ENCODE measurements around the gene PHB1.
"Not testable (repeated sequence)": the region's sequence is repeated elsewhere in the genome, so short reads cannot be mapped to it uniquely, and the experiment has no call there.

PHB1 gene

DNA sequence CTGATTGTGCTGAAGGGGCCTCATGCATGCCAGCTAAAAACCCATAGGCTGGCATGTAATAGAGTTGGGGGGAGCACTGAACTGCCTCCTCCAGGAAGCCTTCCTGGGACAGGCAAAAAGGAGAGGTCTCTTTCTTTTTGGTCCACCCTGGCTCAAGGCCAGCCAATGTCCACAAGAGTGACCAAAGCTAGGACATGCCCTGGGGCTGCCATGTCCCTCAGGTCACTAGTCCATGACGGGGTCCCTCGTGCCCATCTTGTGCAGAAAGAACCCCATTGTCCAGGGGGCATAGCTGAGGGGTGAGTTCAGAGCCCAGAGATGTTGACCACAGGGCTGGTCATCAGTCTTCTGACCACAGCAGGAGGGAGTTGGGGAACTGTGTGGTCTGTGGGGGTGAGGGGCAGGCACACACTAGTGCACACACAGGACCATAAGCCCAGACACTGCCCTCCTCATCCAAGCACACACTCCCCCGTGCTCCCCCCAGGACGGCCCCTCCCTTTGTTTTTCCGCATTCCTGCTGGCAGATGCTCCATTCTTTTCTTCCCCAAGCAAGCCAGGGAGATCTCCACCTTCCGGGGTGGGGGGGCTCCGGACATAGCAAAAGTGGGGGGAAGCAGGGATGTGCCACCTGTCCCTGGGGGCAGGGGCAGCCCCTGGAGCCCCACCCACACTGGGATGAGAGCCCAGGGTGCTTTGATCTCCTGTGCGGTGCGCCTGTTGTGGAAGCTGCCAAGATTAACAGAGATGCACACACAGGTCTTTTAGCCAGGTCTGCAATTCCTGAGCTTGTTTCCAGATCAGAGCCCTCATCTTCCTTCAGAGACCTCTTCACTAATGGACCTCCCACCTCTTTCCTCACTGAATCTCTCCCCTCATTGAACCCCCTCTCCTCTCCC is 25.2 kb upstream of the PHB1 start:
- DNase-seq (ENCODE audit: low read depth, low spot score) = no peak

DNA sequence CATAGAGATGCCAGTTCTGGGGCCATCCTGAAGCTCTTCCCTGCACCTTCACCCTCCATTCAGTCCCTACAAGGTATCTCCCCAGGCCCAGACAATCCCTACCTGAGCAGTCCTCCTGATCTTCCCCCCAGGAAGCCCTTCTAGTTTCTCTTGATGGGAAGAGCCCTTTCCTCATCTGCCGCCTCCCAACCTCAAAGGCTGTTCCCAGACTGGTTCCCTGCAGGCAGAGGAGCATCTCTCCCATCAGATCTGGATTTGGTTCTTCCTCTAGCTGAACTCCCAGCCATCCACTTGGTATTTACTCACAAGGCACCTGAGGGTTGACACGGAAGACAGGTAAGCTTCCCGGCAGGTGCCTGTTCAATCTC is 24.6 kb upstream of the PHB1 start:
- no peak for DNase-seq (ENCODE audit: low read depth, low spot score)

DNA sequence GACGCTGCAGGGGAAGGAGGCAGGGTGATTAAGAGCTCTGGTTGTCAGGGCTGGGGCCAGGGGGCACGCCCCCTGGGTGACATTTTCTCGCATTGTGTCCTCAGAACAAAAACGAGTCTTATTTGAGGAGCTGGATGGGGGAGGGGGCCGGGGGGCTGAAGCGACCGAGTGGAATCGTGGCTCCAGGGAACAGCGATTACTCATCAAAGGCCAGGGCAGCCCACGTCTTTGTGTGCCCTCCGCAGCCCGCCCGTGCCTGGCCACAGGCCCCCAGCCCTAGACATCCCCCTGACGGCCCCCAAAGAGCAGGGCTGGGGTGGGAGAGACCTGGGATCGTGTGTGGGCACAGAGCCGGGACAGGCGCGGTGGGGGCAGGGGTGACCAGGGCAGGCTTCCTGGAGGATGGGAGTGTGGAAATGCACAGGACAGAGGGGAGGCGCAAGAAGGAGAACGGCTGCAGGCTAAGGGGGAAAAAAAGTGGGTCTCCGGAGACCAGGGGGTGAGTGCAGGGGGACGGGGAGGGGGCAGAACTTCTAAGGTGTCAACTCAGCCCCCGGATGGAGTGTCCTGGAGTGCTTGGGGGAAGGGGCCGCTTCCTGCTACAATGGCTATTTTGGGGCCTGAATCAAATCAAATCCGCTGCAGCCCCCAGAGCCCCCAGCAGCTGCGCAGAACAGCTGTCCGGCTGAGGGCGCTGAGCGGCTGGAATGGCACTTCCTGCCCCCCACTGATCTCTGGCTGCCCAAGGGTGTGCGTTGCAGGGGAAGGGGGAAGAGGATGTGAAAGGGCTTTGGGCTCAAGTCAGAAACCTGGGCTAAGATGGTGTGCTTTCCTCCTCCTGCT is 24.0 kb upstream of the PHB1 start:
- no peak for DNase-seq (ENCODE audit: low read depth, low spot score)

DNA sequence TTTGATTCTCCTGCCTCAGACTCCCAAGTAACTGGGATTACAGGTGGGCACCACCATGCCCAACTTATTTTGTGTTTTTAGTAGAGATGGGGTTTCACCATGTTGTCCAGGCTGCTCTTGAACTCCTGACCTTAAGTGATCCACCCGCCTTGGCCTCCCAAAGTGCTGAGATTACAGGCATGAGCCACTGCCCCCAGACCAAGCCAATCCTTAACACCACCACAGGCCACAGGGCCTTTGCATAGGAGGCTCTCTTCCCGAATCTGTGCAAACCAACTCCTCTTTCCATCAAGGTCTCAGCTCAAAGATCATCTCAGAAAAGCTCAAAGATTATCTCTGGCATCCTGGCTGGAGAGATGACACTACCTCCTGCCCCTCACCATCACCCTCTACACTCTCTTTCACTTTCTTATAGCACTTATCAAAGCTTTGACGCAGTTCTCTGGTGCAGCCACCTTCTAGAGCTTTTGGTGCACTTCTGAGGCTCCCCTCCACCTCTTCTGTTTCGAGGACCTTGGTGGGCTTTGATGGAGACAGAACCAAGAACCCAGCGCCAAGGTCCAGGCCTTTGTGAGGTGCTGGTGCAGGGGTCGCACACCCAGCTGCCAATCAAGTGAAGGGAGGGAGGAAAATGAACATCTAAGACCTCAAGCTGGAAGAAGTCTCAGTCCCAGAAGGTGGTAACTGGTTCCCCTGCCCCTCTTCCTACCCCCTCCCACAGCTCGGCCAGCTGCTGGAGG is 23.2 kb upstream of the PHB1 start:
- DNase-seq (ENCODE audit: low read depth, low spot score) = no peak

DNA sequence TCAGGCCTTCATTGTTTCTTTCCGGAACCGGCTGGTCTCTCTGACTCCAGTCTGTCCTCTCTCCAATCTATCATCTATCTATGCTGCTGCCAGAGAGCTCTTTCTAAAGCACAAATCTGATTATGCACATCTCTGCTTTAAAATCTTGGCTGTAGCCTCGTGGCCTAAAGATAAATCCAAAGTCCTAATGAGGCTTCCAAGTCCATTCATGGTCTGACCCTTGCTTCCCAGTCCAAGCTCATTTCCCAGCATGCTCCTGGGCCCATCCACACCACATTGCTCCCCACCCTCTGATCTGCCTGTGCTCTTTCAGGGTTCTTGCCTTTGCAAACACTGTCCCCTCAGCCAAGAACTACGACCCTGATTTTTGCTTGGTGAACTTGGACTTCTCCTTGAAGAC is 21.5 kb upstream of the PHB1 start:
- no peak for DNase-seq (ENCODE audit: low read depth, low spot score)

DNA sequence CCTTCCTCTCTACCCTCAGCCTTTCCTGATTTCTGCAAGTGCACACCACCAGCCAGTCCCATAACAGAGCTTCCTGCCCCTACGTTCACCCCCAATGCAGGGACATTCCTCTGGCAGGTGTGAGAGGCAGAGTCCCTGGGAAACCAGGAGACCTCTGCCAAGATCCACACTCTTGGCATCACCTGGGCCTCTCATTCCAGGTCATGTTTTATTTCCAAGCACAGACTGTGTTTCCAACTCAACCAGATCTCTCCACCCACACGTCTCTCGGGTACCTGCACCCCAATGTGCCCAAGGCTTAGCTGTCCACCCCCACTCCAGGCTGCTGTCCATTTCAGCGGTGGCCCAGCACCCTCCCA is 21.0 kb upstream of the PHB1 start:
- no peak for DNase-seq (ENCODE audit: low read depth, low spot score)

DNA sequence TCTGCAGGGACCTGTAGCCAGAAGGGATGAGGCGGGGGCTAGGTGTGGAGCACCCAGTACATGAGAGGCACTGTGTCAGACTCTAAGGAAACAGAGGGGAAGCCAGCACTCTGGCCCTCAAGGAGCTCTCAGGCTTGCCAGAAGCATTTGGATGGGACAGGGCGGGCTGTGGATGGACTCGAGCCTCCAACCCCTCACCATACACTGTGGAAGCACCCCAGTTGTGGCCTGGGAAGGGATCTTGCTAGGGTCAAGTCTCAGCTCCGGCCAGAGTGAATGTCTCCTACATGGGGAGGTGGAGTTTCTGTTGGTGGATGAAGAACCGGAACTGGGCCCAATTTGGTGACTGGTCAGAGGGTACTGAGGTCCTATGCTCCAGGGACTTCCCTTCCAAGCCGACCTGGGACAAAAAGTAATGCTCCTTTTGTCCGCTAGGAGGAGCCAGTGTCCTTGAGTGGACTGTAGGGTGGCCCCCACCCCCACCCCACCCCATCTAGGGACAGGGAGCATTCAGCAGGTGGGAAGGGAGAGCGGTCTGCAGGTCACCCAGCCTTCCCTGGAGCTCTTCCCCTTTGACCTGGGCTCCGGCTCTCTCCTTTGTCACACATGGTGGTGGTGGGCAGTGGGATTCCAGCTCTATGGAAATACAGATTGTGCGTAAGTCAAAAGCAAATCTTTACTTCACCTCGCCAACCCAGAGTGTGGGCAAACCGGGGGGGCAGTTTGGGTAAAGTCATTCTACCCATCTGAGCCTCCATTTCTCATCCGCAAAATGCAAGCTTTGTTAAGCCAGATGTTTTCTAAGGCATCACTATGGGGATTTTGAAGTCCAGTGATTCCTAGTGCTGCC is 20.4 kb upstream of the PHB1 start:
- no peak for DNase-seq (ENCODE audit: low read depth, low spot score)

DNA sequence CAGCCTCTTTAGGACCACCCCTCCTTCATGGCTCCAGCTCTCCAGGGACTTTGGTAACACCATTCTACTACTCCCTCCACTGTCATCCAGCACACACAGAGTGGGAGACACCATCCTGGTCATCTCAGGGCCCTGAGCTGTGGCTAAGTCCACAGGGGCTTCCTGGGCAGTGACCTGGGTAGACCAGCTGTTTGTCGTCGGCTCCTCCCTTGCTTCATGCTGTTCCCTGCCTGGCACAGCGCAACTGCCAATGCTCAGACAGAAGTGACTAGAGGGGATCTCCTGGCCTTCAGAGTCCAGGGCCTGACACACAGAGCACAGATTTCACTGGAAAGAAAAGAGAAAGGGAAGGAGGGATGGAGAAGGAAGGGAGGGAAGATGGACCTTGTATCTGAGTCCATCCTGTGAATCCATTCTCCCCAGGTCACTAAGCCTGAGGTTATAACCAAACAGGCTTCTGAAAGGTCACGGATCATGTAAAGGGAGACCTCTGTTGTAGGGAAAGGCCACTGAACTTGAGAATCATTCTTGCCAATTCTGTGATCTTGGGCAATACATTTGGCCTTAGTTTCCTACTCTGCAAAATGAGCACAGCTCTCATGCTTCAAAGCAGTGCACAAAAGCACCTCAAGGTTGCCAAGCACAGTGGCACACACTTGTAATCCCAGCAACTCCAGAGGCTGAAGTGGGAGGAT is 18.5 kb upstream of the PHB1 start:
- DNase-seq (ENCODE audit: low read depth, low spot score) = no peak

DNA sequence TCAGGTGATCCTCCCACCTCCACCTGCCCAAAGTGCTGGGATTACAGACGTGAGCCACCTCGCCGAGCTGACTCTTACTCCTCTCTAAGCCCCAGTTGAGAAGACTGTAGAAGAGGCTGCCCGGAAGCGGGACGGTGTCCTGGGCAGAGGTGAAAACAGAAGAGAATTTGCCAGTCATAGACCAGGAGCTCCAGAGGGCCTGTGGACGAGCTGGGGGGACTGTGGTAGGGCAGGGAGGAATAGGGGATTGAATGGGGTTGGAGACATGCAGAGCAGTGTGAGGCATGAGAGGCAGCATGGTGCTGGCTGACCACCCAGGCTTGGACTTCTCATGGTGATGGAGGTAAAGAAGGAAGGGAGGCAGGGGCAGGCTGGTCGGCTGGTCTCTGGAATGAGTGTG is 17.1 kb upstream of the PHB1 start:
- no peak for DNase-seq (ENCODE audit: low read depth, low spot score)

DNA sequence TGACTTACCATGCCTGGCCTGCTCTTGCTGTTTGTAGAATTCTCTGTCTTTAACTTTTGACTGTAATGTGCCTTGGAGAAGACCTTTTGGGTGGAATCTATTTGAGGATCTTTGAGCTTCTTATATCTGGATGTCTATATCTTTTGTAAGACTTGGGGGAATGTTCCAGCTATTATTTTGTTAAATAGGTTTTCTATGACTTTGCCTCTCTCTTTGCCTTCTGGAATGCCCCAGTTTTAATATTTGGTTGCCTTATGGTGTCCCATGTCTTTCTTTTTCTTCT is 10.3 kb upstream of the PHB1 start:
- no peak for DNase-seq (ENCODE audit: low read depth, low spot score)

DNA sequence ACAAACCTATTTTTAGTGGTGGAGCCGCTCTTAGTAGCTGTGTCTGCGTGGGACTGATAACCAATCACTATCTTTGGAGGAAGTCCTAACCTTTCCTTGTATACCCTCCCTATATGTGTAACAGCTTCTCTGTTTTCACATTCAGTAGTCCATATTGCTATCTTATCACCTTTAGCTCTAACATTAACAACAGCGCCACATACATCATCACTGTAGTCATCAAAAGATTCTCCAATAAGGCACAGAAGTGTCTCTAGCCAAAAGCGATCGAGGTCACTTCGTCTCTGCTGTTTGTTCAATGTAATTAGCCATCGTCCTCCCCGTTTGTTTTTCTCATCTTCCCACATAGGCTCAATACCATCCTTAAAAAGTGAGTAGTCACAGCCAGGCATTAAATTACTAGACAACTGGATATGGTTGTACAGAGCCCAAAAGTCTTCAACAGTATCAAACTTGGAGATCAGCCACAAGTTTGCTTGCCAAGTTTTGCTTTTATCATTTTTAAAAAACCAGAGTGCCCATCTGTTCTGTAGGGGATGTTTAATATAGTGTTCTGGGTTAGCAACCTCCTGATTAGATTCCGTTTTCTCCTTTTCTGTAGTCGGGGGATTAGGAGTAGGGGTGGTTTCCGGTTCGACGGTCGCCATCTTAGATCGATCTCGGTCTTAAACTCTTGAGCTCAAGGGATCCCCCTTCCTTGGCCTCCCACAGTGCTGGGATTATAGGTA is 9.8 kb upstream of the PHB1 start:
- not testable (repeated sequence) for DNase-seq (ENCODE audit: low read depth, low spot score)

DNA sequence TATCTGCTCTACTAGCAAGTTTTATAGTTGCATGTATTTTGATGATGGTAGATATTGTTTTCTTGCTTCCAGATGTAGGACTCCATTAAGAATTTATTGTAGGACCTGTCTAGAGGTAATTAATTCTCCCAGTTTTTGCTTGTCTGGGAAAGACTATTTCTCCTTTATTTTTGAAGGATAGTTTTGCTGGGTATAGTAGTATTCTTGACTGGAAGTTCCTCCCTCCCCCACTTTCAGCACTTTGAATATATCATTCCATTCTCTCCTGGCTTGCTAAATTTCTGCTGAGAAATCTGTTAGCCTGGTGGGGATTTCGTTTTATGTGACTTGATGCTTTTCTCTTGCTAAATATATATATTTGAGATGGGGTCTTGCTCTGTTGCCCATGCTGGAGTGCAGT is 8.0 kb upstream of the PHB1 start:
- DNase-seq (ENCODE audit: low read depth, low spot score) = no peak

DNA sequence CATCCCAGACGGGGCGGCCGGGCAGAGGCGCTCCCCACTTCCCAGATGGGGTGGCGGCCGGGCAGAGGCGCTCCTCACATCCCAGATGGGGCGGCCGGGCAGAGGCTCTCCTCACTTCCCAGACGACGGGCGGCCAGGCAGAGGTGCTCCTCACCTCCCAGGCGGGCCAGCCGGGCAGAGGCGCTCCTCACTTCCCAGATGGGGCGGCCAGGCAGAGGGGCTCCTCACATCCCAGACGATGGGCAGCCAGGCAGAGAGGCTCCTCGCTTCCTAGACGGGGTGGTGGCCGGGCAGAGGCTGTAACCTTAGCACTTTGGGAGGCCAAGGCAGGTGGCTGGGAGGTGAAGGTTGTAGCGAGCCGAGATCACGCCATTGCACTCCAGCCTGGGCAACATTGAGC is 5.1 kb upstream of the PHB1 start:
- not testable (repeated sequence) for DNase-seq (ENCODE audit: low read depth, low spot score)

DNA sequence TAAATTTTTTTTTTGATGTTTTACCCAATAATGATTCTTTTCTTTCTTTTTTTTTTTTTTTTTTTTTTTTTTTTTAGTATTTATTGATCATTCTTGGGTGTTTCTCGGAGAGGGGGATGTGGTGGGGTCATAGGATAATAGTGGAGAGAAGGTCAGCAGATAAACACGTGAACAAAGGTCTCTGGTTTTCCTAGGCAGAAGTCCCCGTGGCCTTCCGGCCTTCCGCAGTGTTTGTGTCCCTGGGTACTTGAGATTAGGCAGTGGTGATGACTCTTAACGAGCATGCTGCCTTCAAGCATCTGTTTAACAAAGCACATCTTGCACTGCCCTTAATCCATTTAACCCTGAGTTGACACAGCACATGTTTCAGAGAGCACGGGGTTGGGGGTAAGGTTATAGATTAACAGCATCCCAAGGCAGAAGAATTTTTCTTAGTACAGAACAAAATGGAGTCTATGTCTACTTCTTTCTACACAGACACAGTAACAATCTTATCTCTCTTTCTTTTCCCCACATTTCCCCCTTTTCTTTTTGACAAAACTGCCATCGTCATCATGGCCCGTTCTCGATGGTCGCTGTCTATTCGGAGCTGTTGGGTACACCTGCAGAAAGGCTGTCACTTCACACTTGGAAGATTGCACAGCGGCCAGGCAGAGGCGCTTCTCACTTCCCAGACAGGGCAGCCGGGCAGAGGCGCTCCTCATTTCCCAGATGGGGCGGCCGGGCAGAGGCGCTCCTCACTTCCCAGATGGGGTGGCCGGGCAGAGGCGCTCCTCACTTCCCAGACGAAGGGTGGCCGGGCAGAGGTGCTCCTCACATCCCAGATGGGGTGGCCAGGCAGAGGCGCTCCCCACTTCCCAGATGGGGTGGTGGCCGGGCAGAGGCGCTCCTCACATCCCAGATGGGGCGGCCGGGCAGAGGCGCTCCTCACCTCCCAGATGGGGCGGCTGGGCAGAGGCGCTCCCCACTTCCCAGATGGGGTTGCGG is 4.4 kb upstream of the PHB1 start:
- not testable (repeated sequence) for DNase-seq (ENCODE audit: low read depth, low spot score)

DNA sequence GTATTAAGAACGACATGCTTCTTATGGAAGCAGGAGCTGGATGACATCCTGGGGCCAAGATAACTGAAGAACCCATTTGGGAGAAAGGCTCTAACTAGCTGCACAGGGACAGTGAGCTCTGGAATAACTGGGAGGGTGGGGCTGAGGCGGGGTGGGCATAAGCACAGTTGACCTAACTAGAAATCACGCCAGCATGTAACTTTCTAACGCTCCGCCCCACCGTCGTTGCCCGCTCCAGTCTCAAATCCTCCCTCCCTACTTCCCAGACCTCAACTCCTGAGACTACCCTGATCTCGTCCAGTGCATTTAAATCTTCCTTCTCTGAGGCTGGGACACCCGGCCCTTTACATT is 436 bp downstream of the PHB1 start:
- no peak for DNase-seq (ENCODE audit: low read depth, low spot score)

DNA sequence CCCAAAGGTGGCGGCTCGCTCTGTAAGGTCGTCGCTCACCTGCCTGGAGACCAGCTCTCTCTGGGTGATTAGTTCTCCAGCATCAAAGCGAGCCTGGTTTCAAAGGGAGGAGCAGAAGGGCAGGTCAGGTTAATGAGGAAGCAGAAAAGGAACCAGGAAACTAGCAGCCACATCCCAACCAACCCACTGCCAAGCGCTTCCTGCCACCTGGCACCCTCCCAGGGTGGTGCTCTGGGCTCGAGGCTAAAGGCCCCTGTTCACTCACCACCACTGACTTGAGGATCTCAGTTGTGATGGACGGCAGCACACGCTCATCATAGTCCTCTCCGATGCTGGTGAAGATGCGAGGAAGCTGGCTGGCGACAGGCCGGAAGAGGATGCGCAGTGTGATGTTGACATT is 5.6 kb downstream of the PHB1 start:
- DNase-seq (ENCODE audit: low read depth, low spot score) = no peak

DNA sequence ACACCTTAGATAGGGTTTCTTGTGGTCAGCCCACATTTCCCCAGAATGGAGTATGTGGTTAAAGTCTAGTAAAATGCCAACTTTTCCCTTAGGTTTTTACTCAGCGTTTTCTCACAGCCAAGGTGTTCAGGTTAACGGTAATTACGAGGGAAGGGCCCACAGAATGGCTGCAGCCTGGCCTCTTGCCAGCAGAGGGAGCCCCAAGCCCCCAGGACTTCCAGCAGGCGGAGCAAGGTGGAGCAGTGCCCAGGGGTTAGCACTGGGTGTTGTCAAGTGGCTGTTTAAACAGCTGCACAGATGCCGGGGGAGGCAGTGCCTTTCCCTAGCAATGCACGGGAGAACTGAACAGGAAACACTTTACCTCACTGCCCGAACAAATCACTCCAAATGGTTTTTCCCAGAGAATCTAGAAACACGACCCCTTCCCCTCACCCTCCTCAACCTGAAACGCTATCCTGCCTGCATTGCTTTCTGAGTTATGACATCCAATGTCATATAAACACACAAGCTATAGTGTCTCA is 6.6 kb downstream of the PHB1 start:
- peak; percentile 70 for DNase-seq (ENCODE audit: low read depth, low spot score)

DNA sequence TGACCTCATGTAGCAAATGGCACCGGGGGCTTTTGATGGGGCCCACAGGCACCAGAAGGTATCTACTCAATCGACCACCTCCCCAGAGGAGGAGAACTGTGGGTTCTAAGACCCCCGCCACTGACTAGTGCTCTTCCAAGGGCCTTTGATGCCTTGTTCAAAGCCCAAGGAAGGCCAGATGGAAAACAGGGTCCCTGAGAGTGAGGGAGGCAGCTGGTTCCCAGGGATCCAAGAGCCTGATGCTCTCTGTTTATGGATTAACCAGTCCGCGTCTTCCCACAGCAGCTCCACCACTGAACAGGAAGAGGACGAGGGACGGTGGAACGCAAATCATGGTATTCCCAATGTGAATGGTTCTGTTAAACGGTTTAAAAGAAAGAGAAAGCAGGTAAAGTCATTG is 7.6 kb downstream of the PHB1 start:
- DNase-seq (ENCODE audit: low read depth, low spot score) = no peak
